Uterus (tissue), 2 donors: ENCODE measurements around the gene ATP6V0A4.

Experiments used
- POLR2A ChIP-seq, 2 donors: fragments of 450-650 bp; IDR thresholded peaks; one replicate each; pipeline ENCODE4 v1.6.1; 2016; ENCODE audit warnings: antibody characterized with exemption in 2 of 2, mild to moderate bottlenecking in 1 of 2, moderate library complexity in 1 of 2
- TF ChIP-seq, protein P1 (sequence below), 4 experiments: fragments of 200-600 bp in 2 of 4; fragments of 450-650 bp in 2 of 4; sonication (generic) in 2 of 4; IDR thresholded peaks; one replicate each; pipeline ENCODE4 v1.5.1; 2016 to 2019; ENCODE audit warnings: antibody characterized with exemption in 4 of 4, mild to moderate bottlenecking in 2 of 4, moderate library complexity in 1 of 4

DNA sequence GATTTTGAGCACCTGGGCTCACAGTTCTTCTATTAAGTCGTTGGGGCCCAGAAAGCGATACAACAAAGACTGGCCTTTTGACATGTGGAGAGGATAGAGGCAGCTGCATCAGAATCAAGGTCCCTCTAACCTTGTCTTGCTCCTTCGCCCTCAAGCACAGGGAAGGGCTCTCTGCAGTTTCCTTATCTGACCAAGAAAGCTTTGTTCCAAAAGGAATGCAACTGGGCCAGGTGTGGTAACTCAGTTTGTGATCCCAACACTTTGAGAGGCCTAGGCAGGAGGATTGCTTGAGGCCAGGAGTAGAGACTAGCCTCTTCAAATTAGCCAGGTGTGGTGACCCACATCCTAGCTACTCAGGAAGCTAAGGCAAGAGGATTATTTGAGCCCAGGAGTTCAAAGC is 129.1 kb downstream of the ATP6V0A4 start:
- TF ChIP-seq, protein P1, sequence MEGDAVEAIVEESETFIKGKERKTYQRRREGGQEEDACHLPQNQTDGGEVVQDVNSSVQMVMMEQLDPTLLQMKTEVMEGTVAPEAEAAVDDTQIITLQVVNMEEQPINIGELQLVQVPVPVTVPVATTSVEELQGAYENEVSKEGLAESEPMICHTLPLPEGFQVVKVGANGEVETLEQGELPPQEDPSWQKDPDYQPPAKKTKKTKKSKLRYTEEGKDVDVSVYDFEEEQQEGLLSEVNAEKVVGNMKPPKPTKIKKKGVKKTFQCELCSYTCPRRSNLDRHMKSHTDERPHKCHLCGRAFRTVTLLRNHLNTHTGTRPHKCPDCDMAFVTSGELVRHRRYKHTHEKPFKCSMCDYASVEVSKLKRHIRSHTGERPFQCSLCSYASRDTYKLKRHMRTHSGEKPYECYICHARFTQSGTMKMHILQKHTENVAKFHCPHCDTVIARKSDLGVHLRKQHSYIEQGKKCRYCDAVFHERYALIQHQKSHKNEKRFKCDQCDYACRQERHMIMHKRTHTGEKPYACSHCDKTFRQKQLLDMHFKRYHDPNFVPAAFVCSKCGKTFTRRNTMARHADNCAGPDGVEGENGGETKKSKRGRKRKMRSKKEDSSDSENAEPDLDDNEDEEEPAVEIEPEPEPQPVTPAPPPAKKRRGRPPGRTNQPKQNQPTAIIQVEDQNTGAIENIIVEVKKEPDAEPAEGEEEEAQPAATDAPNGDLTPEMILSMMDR (IDR thresholded peaks at IDR 0.05) = no peak
- no peak for TF ChIP-seq POLR2A (IDR thresholded peaks at IDR 0.05)
